ENCODE measurements around the gene DECR2.

GRCh38 chr16:407253-407652 lies 5.6 kb downstream of the DECR2 start:
- no peak for TF ChIP-seq CTCF (IDR thresholded peaks at IDR 0.05 in 2 of 3, conservative IDR thresholded peaks at IDR 0.05 in 1 of 3; ENCODE audit: control insufficient read depth in 2 of 3, extremely low read depth in 1 of 3, insufficient read depth in 1 of 3, low read depth in 3 of 3, low read length in 3 of 3)
- no peak for TF ChIP-seq MYC (IDR thresholded peaks at IDR 0.05; ENCODE audit: insufficient read depth, insufficient read length, insufficient replicate concordance, low read length, severe bottlenecking)
- no peak for TF ChIP-seq KDM1A (IDR thresholded peaks at IDR 0.05; ENCODE audit: borderline replicate concordance)
- TF ChIP-seq HDAC2 (IDR thresholded peaks at IDR 0.05), result no peak
- no peak for TF ChIP-seq SIN3A (IDR thresholded peaks at IDR 0.05; ENCODE audit: low read depth, low read length)
- TF ChIP-seq DPF2 (IDR thresholded peaks at IDR 0.05), result no peak
- TF ChIP-seq SP1 (IDR thresholded peaks at IDR 0.05; ENCODE audit: low read depth, low read length), result no peak
- no peak for TF ChIP-seq FOXM1 (IDR thresholded peaks at IDR 0.05; ENCODE audit: low read depth, low read length)

Measured in GM12878 (cell line).